Measurements from ENCODE around the gene TP53TG5. TPM values are rescaled to one million over a fixed set of nuclear protein-coding genes. Genes with fewer than 3 reads are reported as not detected.

Gene TP53TG5
- total RNA-seq, 2 experiments from 2014 or later = 0.40 to 0.80 TPM

- no peak overlapping the region for H3K27ac Mint-ChIP-seq
- H3K27me3 Mint-ChIP-seq = no peaks in the 10 kb centered on the region
- POLR2A ChIA-PET = no interaction called here
- H3K4me3 Mint-ChIP-seq = no peak overlapping the region
- H3K36me3 Mint-ChIP-seq (ENCODE audit: low read depth) = no peaks in the 10 kb centered on the region
- H3K4me1 Mint-ChIP-seq = peaks cover 25% of the 10 kb centered on the region
- no peak for ATAC-seq
- CTCF ChIA-PET = interaction anchor here (0.8 to 10.0 kb wide), 11 partner anchors 14 to 81 kb away, joined by 3 to 189 read pairs (median 17); partner anchors contain the start of genes PIGT and SYS1
- intact Hi-C loops (cut with DNase I, micrococcal nuclease) = loop anchor here in 1 of 2 experiments (1.0 kb wide), 4 partner anchors 27 to 396 kb away; partner anchors contain the start of gene SDC4
- no peak for DNase-seq
- H3K9me3 Mint-ChIP-seq (ENCODE audit: low read depth) = no peaks in the 10 kb centered on the region
Observed at GRCh38 chr20:45374966-45375365, 3.2 kb downstream of the TP53TG5 start.

- no peaks in the 10 kb centered on the region for H3K27me3 Mint-ChIP-seq
- no peak overlapping the region for H3K27ac Mint-ChIP-seq
- DNase-seq (no peak), ATAC-seq (no peak)
- no peaks in the 10 kb centered on the region for H3K36me3 Mint-ChIP-seq (ENCODE audit: low read depth)
- POLR2A ChIA-PET = interaction anchor here (0.6 to 1.7 kb wide), 5 partner anchors 9 to 264 kb away, joined by 3 to 17 read pairs (median 4); partner anchors contain the start of gene SYS1
- CTCF ChIA-PET = interaction anchor here (0.7 to 10.0 kb wide), 43 partner anchors 9 to 397 kb away, joined by 3 to 189 read pairs (median 6); partner anchors contain the start of genes DBNDD2, PIGT, SDC4 and SYS1
- intact Hi-C loops (cut with DNase I, micrococcal nuclease) = loop anchor here in 1 of 2 experiments (1.0 kb wide), 4 partner anchors 26 to 397 kb away; partner anchors contain the start of gene SDC4
- peak overlapping the region; percentile 75 for H3K4me3 Mint-ChIP-seq
- H3K4me1 Mint-ChIP-seq = peaks cover 28% of the 10 kb centered on the region
- H3K9me3 Mint-ChIP-seq (ENCODE audit: low read depth) = no peaks in the 10 kb centered on the region
Observed at GRCh38 chr20:45374101-45374467, 4.0 kb downstream of the TP53TG5 start.

- Mint-ChIP-seq H3K4me3 (peak overlapping the region; percentile 75), H3K36me3 (ENCODE audit: low read depth) (no peaks in the 10 kb centered on the region), H3K9me3 (ENCODE audit: low read depth) (no peaks in the 10 kb centered on the region), H3K27ac (peak overlapping the region; percentile 91), H3K4me1 (peaks cover 29% of the 10 kb centered on the region), H3K27me3 (no peaks in the 10 kb centered on the region)
- ATAC-seq (peak; percentile 97), DNase-seq (peak; percentile 96)
- POLR2A ChIA-PET = interaction anchor here (0.6 to 1.7 kb wide), 6 partner anchors 8 to 264 kb away, joined by 3 to 17 read pairs (median 4); partner anchors contain the start of gene SYS1
- CTCF ChIA-PET = interaction anchor here (0.6 to 10.0 kb wide), 48 partner anchors 8 to 397 kb away, joined by 3 to 189 read pairs (median 6); partner anchors contain the start of genes DBNDD2, PIGT, SDC4 and SYS1
- intact Hi-C loops (cut with DNase I, micrococcal nuclease) = loop anchor here (1.0 kb wide), 7 partner anchors 10 to 398 kb away; partner anchors contain the start of genes PIGT (in 1 of the 2), SDC4 (in 1 of the 2) and SYS1 (in 1 of the 2)
Observed at GRCh38 chr20:45373353-45374100, 4.6 kb downstream of the TP53TG5 start.

GRCh38 chr20:45372646-45373352 is 5.3 kb downstream of the TP53TG5 start:
- ATAC-seq = no peak
- Mint-ChIP-seq H3K27ac (peak overlapping the region; percentile 91), H3K27me3 (no peaks in the 10 kb centered on the region), H3K36me3 (ENCODE audit: low read depth) (peaks cover 7% of the 10 kb centered on the region), H3K9me3 (ENCODE audit: low read depth) (no peaks in the 10 kb centered on the region), H3K4me3 (peak overlapping the region; percentile 75), H3K4me1 (peaks cover 36% of the 10 kb centered on the region)
- POLR2A ChIA-PET = interaction anchor here (1.1 to 2.1 kb wide), 5 partner anchors 9 to 79 kb away, joined by 3 to 17 read pairs (median 5); partner anchors contain the start of gene SYS1
- CTCF ChIA-PET = interaction anchor here (0.6 to 10.0 kb wide), 29 partner anchors 9 to 398 kb away, joined by 3 to 189 read pairs (median 7); partner anchors contain the start of genes DBNDD2, PIGT, SDC4 and SYS1
- intact Hi-C loops (cut with DNase I, micrococcal nuclease) = loop anchor here (1.0 kb wide), 4 partner anchors 9 to 65 kb away; partner anchors contain the start of genes PIGT (in 1 of the 2) and SYS1 (in 1 of the 2)
- no peak for DNase-seq

GRCh38 chr20:45372241-45372640 is 5.9 kb downstream of the TP53TG5 start:
- H3K27ac Mint-ChIP-seq = peak overlapping the region; percentile 53
- peaks cover 11% of the 10 kb centered on the region for H3K36me3 Mint-ChIP-seq (ENCODE audit: low read depth)
- DNase-seq (no peak), ATAC-seq (no peak)
- POLR2A ChIA-PET = interaction anchor here (1.1 to 2.1 kb wide), 3 partner anchors 9 to 78 kb away, joined by 3 to 5 read pairs (median 4); partner anchors contain the start of gene SYS1
- no peak overlapping the region for H3K4me3 Mint-ChIP-seq
- intact Hi-C loops (cut with DNase I, micrococcal nuclease) = no loop called here
- no peaks in the 10 kb centered on the region for H3K9me3 Mint-ChIP-seq (ENCODE audit: low read depth)
- CTCF ChIA-PET = interaction anchor here (0.6 to 10.0 kb wide), 14 partner anchors 10 to 399 kb away, joined by 3 to 189 read pairs (median 16); partner anchors contain the start of genes DBNDD2, PIGT and SYS1
- peaks cover 41% of the 10 kb centered on the region for H3K4me1 Mint-ChIP-seq
- H3K27me3 Mint-ChIP-seq = no peaks in the 10 kb centered on the region

GRCh38 chr20:45370571-45371160 is 7.5 kb downstream of the TP53TG5 start:
- Mint-ChIP-seq H3K27ac (no peak overlapping the region), H3K4me3 (no peak overlapping the region), H3K27me3 (no peaks in the 10 kb centered on the region), H3K4me1 (peaks cover 48% of the 10 kb centered on the region), H3K9me3 (ENCODE audit: low read depth) (no peaks in the 10 kb centered on the region), H3K36me3 (ENCODE audit: low read depth) (peaks cover 21% of the 10 kb centered on the region)
- no peak for DNase-seq
- ATAC-seq = no peak
- intact Hi-C loops (cut with DNase I, micrococcal nuclease) = no loop called here
- ChIA-PET CTCF (interaction anchor here (0.6 to 10.0 kb wide), 8 partner anchors 9 to 624 kb away, joined by 3 to 189 read pairs (median 16); partner anchors contain the start of gene SYS1), POLR2A (interaction anchor here (0.6 to 2.1 kb wide), 2 partner anchors 7 to 105 kb away, joined by 4 to 5 read pairs; partner anchors contain the start of gene SYS1)

- H3K9me3 Mint-ChIP-seq (ENCODE audit: low read depth) = no peaks in the 10 kb centered on the region
- intact Hi-C loops (cut with DNase I, micrococcal nuclease) = no loop called here
- DNase-seq = peak; percentile 50
- POLR2A ChIA-PET = interaction anchor here (0.6 to 0.8 kb wide), 2 partner anchors 16 to 49 kb away, joined by 4 to 5 read pairs; no protein-coding TSS in a partner anchor
- peak; percentile 64 for ATAC-seq
- H3K4me1 Mint-ChIP-seq = peaks cover 61% of the 10 kb centered on the region
- CTCF ChIA-PET = interaction anchor here (0.6 to 10.0 kb wide), 10 partner anchors 9 to 319 kb away, joined by 3 to 189 read pairs (median 4); partner anchors contain the start of gene PIGT
- H3K27me3 Mint-ChIP-seq = no peaks in the 10 kb centered on the region
- peak overlapping the region; percentile 13 for H3K4me3 Mint-ChIP-seq
- H3K36me3 Mint-ChIP-seq (ENCODE audit: low read depth) = peaks cover 25% of the 10 kb centered on the region
- H3K27ac Mint-ChIP-seq = peak overlapping the region; percentile 62
Observed at GRCh38 chr20:45368221-45368980, 9.7 kb downstream of the TP53TG5 start.

- ChIA-PET POLR2A (no interaction called here), CTCF (interaction anchor here (1.0 to 2.3 kb wide), 5 partner anchors 10 to 70 kb away, joined by 3 to 15 read pairs (median 4); no protein-coding TSS in a partner anchor)
- Mint-ChIP-seq H3K4me1 (peaks cover 56% of the 10 kb centered on the region), H3K9me3 (ENCODE audit: low read depth) (no peaks in the 10 kb centered on the region), H3K36me3 (ENCODE audit: low read depth) (peaks cover 25% of the 10 kb centered on the region), H3K27ac (no peak overlapping the region), H3K27me3 (no peaks in the 10 kb centered on the region), H3K4me3 (no peak overlapping the region)
- intact Hi-C loops (cut with DNase I, micrococcal nuclease) = no loop called here
- ATAC-seq (no peak), DNase-seq (no peak)
Observed at GRCh38 chr20:45367126-45367525, 11.0 kb downstream of the TP53TG5 start.

- Mint-ChIP-seq H3K27me3 (no peaks in the 10 kb centered on the region), H3K36me3 (ENCODE audit: low read depth) (peaks cover 25% of the 10 kb centered on the region), H3K9me3 (ENCODE audit: low read depth) (no peaks in the 10 kb centered on the region), H3K27ac (peak overlapping the region; percentile 7), H3K4me1 (peaks cover 52% of the 10 kb centered on the region), H3K4me3 (no peak overlapping the region)
- no peak for ATAC-seq
- POLR2A ChIA-PET = no interaction called here
- intact Hi-C loops (cut with DNase I, micrococcal nuclease) = no loop called here
- DNase-seq = no peak
- CTCF ChIA-PET = interaction anchor here (1.0 to 2.3 kb wide), 3 partner anchors 14 to 93 kb away, joined by 3 to 15 read pairs (median 4); no protein-coding TSS in a partner anchor
Observed at GRCh38 chr20:45366631-45367030, 11.5 kb downstream of the TP53TG5 start.

GRCh38 chr20:45366192-45366591 is 11.9 kb downstream of the TP53TG5 start:
- no peak overlapping the region for H3K27ac Mint-ChIP-seq
- intact Hi-C loops (cut with DNase I, micrococcal nuclease) = no loop called here
- no peaks in the 10 kb centered on the region for H3K27me3 Mint-ChIP-seq
- peaks cover 25% of the 10 kb centered on the region for H3K36me3 Mint-ChIP-seq (ENCODE audit: low read depth)
- POLR2A ChIA-PET = no interaction called here
- ATAC-seq = no peak
- H3K4me1 Mint-ChIP-seq = peaks cover 50% of the 10 kb centered on the region
- CTCF ChIA-PET = interaction anchor here (0.7 to 2.3 kb wide), 5 partner anchors 8 to 93 kb away, joined by 3 to 15 read pairs (median 3); no protein-coding TSS in a partner anchor
- no peak overlapping the region for H3K4me3 Mint-ChIP-seq
- no peaks in the 10 kb centered on the region for H3K9me3 Mint-ChIP-seq (ENCODE audit: low read depth)
- DNase-seq = no peak

Measured in activated CD4-positive, alpha-beta T cell treated with anti-CD3 and anti-CD28 coated beads for 36 hours (primary cell).